Lung (tissue), 12 donors: Measurements from ENCODE around the gene CAMK1G. TPM values are rescaled to one million over a fixed set of nuclear protein-coding genes. Genes with fewer than 3 reads are reported as not detected.

Experiments
- ATAC-seq: fragments of 200-7000 bp; cut with Tn5 transposase; one replicate; pipeline ENCODE4 v1.9.1; 2020; ENCODE audit warnings: moderate number of reproducible peaks; ENCODE audit not compliant: insufficient read depth, low FRiP score
- DNase-seq, 3 donors: peaks; one replicate each; pipeline ENCODE4 v3.0.0-alpha.2; 2013 to 2017
- H3K27ac ChIP-seq, 2 donors: one replicate each; pipeline ENCODE4 v1.5.1; 2013; ENCODE audit warnings: mild to moderate bottlenecking in 2 of 2, moderate library complexity in 2 of 2, control low read depth in 1 of 2, inconsistent platforms in 1 of 2, low read depth in 1 of 2, low read length in 1 of 2
- H3K27me3 ChIP-seq, 3 donors: one replicate each; pipeline ENCODE4 v1.5.1; 2013; ENCODE audit warnings: low read length in 2 of 3; ENCODE audit not compliant: control insufficient read depth in 3 of 3, insufficient read depth in 3 of 3
- H3K36me3 ChIP-seq, 4 donors: one replicate each; pipeline ENCODE4 v1.5.1; 2013; ENCODE audit warnings: low read length in 4 of 4, mild to moderate bottlenecking in 1 of 4, moderate library complexity in 1 of 4; ENCODE audit not compliant: control insufficient read depth in 4 of 4, insufficient read depth in 4 of 4
- H3K4me1 ChIP-seq, 5 donors: one replicate each; pipeline ENCODE4 v1.5.1; 2013; ENCODE audit warnings: low read length in 5 of 5, mild to moderate bottlenecking in 2 of 5, moderate library complexity in 1 of 5; ENCODE audit not compliant: control insufficient read depth in 5 of 5, insufficient read depth in 5 of 5
- H3K4me3 ChIP-seq: one replicate; pipeline ENCODE4 v1.5.1; 2013; ENCODE audit warnings: mild to moderate bottlenecking, control low read depth, moderate library complexity
- H3K9ac ChIP-seq, 2 donors: one replicate each; pipeline ENCODE4 v1.5.1; 2013; ENCODE audit warnings: low read length in 2 of 2, control low read depth in 1 of 2; ENCODE audit not compliant: insufficient read depth in 1 of 2
- H3K9me3 ChIP-seq, 4 donors: one replicate each; pipeline ENCODE4 v1.5.1; 2013; ENCODE audit warnings: low read length in 3 of 4, mild to moderate bottlenecking in 1 of 4, moderate library complexity in 1 of 4; ENCODE audit not compliant: control insufficient read depth in 4 of 4, insufficient read depth in 3 of 4
- CTCF ChIP-seq: IDR thresholded peaks from 2 replicates; pipeline ENCODE4 v1.5.1; 2012; ENCODE audit warnings: mild to moderate bottlenecking; ENCODE audit errors: control extremely low read depth, extremely low read depth
- WGBS, 2 donors: extraction: QIAGEN DNeasy Blood & Tissue Kit; methylation state at CpG; one replicate each; pipeline ENCODE4 v1.1.7; 2013; 5-methylcytosine and 5-hydroxymethylcytosine counted together
- polyA plus RNA-seq, 2 donors: library from polyadenylated mRNA; stranded (reverse); fragments of 200-250 nt; gene quantifications; one replicate each; pipeline ENCODE4 v1.2.1, GENCODE V29; 2013
- total RNA-seq, 2 donors: library from RNA; depleted of rRNA in 1 of 2; stranded (reverse); fragments of >200 nt in 1 of 2; gene quantifications; one replicate each; pipeline ENCODE4 v1.2.1, GENCODE V29; 2014 to 2021
- donor health status: control.
- donor health status: control.
- donor health status: Bipolar disorder and iron deficiency.
- donor health status: healthy.
- donor health status: DM: yes; HTN: yes; CAD: no.

CAMK1G gene
- total and polyA plus RNA-seq, 4 donors, result 0.14 to 2.4 (median 0.80) TPM; not detected in 1

DNA sequence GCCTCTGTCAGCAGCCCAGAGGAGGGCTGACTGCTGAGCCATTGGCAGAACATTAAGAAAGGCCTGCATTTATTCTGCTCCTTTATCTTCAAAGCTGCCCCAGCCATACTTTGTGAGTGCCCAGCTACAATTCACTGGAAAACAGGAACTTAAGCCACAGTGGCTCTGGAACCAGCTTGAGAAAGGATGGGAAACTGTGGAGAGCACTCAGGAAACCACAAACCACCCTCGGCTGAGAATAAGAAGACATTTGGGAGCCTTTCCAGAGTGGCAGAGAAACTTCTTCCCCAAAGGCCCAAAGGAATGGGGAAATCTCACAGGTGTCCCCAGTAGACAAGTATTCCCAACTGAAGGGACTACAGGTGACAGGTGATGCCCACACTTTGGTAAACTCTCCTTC lies 66.9 kb downstream of the CAMK1G start:
- Histone ChIP-seq H3K27me3 (no peaks in the 10 kb centered on the region), H3K36me3 (no peaks in the 10 kb centered on the region), H3K9me3 (no peaks in the 10 kb centered on the region), H3K9ac (no peak overlapping the region), H3K4me3 (no peak overlapping the region), H3K27ac (peak overlapping the region in 1 of 2 donors; percentile 79), H3K4me1 (peaks cover 17 to 62% (median 28%) of the 10 kb centered on the region in 5 donors)
- ATAC-seq (no peak), DNase-seq (no peak)
- TF ChIP-seq CTCF, result no peak
- WGBS, 2 donors, result 28 to 30% methylated on average over 1 of the region's 1 CpG

GRCh38 chr1:209651138-209651587 lies 67.6 kb downstream of the CAMK1G start:
- no peaks in the 10 kb centered on the region for H3K27me3 ChIP-seq
- peak; percentile 51 for ATAC-seq
- no peak for TF ChIP-seq CTCF
- no peaks in the 10 kb centered on the region for H3K36me3 ChIP-seq
- H3K4me1 ChIP-seq, result peaks cover 17 to 56% (median 26%) of the 10 kb centered on the region in 5 donors
- 28 to 32% methylated on average over 5 of the region's 5 CpGs for WGBS, 2 donors
- no peak overlapping the region for H3K4me3 ChIP-seq
- H3K9ac ChIP-seq, result no peak overlapping the region
- H3K27ac ChIP-seq, result peak overlapping the region in 1 of 2 donors; percentile 79
- no peak for DNase-seq
- H3K9me3 ChIP-seq, result no peaks in the 10 kb centered on the region

GRCh38 chr1:209652121-209652735 lies 68.7 kb downstream of the CAMK1G start, which contains the start of gene LAMB3:
Gene LAMB3, minus strand, starts transcription at chr1:209652425. Its CDS starts 1,481 bp downstream, at chr1:209650944.
- TF ChIP-seq CTCF, result no peak
- Histone ChIP-seq H3K9ac (peak within 1 kb of the TSS; percentile 11 to 49), H3K27ac (peak within 1 kb of the TSS in 1 of 2 donors; percentile 79), H3K4me3 (no peak within 1 kb of the TSS), H3K9me3 (no peaks in the 10 kb centered on the region), H3K27me3 (no peaks in the 10 kb centered on the region), H3K36me3 (no peaks in the 10 kb centered on the region), H3K4me1 (peaks cover 14 to 45% (median 17%) of the 10 kb centered on the region in 5 donors)
- DNase-seq (peak; percentile 39 to 53 (median 53)), ATAC-seq (no peak)
- 67 to 74% methylated on average over 14 of the region's 14 CpGs for WGBS, 2 donors
